HG03064 (cell line): ENCODE data around the gene SLC44A1.
A peak's percentile ranks its signal among the peaks of the same experiment; 100 is the strongest.
"Not testable (repeated sequence)": the region's sequence is repeated elsewhere in the genome, so short reads cannot be mapped to it uniquely, and the experiment has no call there.

Source experiments
- ATAC-seq: cut with Tn5 transposase; IDR thresholded peaks from one replicate; pipeline ENCODE4 v1.9.1; 2021; ENCODE audit warnings: low read depth; ENCODE audit not compliant: unreplicated experiment

SLC44A1 gene

DNA sequence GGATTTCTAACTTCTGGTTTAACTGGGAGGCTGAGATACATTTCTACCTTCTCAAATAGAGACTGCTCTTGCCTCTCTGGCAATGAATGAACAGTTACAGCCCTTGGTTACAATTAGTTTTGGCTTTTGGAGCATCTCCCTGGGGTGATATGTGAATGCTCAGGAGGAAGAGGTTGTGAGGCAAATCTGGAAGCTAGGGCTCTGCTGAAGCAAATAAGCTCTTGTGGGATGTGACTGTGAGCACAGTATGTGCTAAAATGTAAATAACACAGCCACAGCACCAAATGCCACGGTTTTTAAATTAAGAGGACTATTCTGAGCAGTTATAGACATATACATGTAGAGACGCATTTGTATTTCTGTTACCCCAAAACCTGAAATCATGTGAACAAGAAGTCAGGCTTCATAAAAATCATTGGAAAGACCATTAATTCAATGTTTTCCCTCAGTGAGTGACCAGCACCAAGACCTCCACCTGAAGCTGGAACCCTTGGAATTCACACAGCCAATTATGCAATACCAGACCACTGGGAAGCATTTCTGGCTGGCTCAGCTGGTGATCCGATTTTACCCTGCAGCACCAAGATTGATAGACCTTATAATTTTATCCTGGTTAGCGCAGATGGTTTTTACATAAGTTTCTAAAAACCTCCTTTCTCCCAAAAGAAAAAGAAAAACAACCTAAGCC lies 3.0 kb upstream of the SLC44A1 start:
- ATAC-seq, result no peak

DNA sequence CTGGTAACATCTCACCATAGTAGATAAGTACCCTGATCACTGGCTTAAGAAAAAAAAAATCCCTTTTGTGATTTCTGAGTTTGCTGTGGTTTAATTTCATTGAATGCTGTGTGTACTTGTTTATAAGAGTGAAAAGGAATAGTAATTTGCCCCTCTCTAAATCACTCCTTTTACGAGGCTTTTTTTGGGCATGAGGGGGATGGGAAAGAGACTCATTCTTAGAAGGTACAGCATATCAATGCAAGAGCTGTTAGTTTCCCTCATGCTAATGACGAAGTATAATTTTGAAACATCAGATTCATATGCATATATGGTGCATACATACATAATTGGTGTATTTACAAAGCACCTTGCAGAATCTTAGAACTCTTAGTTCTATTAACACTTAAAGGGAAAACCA lies 2.4 kb upstream of the SLC44A1 start:
- ATAC-seq, result no peak

DNA sequence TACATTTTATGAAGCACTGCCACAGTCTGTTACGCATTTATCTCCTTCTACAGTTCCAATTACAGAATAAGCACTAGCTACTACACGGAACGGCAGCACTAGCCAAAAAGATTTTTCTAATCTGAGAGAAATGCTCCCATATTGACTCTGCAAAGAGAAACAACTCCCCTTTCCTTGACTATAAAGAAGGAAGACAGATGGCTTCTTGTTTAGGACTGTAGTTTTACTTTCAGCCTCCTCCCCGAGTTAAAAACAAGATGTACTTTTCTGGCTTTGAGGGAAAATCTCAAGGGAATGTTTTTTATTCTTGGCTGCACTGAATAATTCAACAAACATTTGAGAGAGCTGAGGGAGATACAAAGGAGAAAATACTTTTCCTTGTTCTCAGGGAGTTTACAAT lies 1.9 kb upstream of the SLC44A1 start:
- ATAC-seq, result no peak

DNA sequence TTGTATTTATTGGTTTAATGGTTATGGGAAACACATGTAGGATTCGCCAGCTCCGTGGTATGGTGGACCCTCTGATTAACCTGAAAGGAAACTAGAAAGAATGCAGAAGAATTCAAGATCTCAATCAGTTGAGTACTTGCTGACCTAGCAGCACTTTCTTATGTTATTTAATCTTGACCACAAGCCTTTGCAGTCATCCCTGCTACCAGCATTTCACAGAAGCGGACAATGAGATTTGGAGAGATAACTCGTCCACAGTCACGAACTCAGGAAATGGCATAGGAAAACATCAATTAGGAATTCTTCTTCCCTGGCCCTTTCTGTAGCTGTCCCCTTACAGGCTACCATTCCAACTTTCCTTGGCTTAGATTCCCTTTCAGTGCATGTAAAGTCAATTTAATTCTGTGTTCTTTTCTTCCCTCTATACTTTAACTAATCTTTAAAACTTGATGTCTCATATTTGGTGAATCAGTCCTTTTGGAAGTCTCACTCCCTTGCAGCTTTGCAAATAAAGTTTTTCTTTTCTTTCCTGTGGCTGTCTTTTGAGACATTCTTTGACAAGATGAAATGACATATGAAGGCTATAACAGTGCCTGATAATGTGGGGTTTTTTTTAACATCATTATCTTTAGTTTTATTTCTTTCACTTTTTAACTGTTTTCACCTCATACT lies 1.3 kb upstream of the SLC44A1 start:
- no peak for ATAC-seq

DNA sequence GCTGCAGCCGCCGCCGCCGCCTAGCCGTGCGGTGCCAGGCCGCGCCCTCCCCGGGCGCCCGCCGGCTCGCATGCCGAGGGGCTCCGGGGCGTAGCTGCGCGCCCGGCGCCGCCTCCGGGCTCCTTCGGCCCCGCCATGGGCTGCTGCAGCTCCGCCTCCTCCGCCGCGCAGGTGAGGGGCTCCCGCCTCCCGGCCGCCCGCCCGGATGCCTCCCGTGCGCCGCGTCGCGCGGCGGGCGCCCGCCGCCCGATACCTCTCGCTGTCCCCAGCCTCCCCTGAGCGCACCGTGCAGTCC lies 230 bp downstream of the SLC44A1 start:
- ATAC-seq, result peak; percentile 54

DNA sequence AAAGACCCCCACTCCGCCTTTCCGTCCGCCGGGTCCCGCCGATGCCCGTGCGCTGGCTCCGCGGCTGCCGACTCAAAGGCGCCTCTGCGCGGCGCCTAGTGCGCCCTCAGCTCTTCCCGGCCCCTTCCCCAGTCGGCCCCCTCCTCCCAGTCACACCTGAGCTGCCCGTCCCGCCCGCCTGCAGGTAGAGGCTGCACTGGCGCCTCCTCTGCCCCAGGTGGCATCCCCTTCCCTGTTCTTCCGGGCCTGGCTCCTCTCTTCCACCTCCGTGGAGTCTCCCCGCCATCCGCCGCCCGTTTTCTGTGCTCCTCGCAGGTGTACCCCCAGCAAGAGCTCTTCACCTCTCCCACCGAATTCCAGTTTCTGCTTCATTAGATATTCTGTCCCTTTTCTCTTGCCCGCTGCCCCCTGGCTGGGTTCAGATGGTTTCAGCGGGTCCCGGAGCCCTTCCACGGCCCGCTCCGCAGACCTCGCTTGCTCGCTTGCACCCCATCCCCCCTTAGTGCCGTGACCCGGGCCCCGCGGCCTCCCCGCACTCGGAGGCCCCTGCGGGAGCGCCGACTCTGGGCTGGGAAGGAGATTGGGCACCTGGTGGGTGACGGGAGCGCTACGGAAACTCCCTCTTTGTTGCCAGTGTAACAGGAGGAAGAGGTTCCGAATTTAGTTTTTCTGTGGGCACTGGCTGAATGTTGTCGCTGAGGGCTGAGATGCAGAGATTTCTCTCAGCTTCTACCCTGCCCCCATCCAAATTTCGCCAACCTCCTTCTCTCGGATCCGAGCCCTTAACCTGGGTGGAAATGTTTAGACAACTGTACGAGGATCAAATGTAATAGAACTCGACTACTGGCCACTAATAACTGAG lies 809 bp downstream of the SLC44A1 start:
- ATAC-seq, result peak; percentile 14

DNA sequence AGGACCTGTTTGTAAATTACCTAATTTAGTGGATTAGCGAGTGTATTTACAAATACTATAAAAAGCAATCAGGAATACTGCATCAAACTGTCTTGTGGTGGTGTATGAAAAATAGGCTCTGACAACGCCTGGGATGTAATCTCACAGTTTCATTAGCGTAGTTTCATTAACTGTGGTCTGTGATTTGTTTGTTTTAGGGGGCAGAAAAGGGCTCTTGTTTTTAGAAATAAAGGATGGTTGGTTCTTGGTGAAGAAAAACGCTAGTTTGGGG lies 1.4 kb downstream of the SLC44A1 start:
- no peak for ATAC-seq

DNA sequence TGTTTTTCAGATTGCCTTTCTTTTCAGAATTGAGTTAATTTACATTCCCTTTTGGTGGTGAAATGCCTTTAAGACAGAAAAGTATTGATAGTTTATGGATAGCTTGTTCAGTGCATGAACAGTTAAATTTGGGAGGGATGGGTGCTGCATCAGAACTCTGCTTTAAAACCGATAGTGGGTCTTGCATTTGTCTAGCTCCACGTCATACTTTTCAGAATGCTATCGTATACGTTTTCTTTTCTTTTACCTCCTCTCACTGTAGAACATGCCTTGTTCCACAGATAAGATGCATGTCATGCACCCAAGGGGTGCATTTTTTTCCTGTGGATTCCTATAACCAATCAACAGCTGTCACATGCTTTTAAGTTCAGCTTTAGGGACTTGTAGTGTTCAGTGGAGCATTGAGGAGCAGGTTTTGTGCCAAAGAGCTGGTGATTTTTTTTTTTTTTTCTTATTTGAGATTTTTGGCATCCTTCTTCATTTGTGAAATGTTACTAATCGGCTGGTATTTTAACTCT lies 2.3 kb downstream of the SLC44A1 start:
- no peak for ATAC-seq

DNA sequence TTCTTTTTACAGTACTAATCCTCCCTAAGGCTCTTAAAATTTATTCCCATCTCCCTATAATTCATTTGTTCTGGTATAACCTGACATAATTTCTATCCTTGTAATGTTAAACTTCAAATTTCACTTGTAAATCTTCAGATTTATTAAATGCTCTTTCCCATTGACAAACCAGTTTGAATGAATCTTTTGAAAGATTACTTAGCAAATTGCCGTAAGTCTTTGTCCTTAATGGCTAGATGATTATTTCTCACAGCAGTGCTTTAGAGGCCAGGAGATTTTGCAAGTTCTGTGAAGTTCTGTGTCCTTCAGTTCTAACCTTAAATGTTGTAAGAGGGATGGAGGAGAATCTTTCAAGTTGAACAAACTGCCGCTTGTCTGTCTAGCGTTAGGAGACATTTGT lies 4.2 kb downstream of the SLC44A1 start:
- no peak for ATAC-seq

DNA sequence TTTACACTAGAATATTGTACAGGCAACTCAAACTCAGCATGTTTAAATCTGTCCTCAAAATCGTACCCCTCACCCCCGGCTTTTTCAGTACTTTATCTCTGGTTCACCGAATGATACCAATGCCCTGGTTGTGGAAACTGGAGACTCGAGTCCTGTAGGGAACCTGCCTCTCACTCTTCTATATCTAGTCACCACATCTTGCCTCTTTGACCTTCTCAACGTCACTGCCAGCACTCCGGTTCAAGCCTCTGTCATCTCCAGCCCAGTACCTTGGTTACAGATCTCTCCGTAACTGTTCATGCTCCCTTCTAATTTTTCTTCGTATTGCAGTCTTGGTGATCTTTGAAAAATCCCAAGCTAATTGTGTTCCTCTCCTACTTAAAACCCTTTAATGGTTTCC lies 6.7 kb downstream of the SLC44A1 start:
- no peak for ATAC-seq

DNA sequence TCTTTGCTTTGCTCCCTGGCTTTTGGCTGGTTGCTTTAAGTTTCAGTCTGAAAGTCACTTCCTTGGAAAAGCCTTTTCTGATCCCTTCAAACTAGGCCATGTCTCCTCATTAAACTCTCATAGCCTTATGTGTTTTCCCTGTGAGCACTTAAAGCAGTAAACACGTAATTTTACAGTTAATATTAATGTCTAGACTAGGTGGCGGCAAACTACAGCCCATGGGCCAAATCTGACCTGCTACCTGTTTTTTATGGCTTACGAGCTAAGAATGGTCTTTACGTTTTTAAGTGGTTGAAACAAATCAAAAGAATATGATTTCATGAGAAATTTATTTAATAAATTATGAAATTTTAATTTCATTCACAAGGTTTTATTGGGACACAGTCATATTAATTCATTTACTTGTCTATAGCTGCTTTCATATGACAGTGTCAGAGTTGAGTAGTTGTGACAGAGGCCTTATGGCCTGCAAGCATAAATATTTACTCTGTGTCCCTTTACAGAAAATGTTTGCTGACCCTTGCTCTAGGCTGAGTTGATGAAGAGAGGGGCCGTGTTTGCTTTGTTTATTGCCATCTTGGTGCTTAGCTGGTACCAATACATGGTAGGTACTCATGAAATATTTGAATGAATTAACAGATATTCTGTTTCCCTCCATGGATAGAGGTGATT lies 7.4 kb downstream of the SLC44A1 start:
- no peak for ATAC-seq

DNA sequence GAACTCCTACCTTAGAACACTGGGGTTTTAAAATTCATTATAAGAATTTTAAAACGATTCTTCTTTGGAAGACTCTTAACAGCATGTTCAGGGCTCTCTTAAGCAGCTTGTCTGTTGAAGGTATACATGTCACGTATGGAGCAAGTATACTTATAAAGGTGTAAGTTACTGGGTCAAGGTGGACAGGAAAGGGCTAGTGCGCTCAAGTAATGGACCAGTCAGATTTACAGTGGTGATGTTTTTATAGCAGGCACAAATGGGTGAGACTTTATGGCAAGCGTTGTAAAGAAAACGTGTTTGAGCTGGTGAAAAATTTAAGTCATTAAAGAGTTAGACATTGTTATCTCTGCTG lies 7.9 kb downstream of the SLC44A1 start:
- ATAC-seq, result no peak

DNA sequence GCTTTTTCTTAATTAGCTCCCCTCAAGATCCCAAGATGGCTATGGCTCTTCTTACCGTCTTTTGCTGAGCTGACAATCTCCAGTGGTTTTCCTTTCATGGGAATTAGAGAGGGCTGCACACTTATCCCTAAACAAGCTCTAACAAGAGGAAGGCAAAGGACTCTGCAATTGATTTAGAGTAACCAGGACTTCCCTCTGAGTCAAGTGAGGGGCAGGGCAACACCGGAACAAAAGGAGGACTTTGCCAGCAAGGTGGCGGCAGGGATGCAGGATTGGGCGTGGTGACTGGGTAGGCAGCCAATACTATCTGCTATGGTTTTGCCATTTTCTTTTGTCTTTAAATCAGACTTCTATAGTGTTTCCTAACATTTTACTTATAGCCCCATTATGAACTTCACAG lies 9.8 kb downstream of the SLC44A1 start:
- no peak for ATAC-seq

DNA sequence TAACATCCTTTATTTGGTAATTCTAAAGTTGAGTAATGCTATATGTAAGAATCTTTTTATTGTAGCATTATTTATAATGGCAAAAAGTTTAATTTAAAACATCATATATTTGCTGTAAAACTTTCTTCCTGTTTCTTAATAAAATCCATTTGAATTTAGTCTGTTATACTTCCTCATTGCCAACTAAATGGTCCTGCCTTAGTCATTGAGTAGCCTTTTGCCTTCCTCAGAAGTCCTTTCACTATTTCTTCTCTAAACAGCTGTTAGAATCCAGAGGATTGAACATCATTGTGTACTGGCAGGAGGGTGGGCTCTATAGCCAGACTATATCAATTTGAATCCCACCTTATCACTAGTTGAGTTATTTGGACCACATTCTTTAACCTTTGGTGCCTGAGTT lies 11.0 kb downstream of the SLC44A1 start:
- ATAC-seq, result no peak

DNA sequence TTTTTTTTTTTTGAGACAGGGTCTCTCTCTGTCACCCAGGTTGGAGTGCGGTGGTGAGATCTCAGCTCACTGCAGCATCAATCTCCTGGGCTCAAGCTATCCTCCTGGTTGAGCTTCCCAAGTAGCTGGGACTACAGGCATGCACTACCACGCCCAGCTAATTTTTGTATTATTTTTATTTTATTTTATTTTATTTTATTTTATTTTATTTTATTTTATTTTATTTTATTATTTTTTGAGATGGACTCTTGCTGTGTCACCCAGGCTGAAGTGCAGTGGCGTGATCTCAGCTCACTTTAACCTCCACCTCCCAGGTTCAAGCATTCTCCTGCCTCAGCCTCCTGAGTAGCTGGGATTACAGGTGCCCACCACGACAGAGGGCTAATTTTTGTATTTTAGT lies 12.1 kb downstream of the SLC44A1 start:
- not testable (repeated sequence) for ATAC-seq

DNA sequence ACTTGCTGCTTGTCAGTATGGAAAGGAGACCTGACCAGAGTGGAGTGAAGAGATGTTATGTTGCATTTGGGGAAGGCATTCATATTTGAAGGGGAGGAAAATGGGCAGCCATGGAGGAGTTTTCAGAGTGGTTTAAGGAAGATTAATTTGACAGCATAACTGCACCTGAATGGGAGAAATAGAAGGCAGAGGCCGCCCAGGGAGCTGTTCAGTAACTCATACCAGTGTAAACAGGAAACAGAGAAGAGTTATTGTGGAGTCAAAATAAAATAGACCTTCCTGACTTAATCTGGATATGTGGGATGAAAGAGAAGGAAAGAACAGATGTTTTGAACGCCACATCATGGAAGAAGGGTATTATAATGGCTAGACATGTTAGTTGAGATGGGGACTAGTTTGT lies 13.4 kb downstream of the SLC44A1 start:
- no peak for ATAC-seq

DNA sequence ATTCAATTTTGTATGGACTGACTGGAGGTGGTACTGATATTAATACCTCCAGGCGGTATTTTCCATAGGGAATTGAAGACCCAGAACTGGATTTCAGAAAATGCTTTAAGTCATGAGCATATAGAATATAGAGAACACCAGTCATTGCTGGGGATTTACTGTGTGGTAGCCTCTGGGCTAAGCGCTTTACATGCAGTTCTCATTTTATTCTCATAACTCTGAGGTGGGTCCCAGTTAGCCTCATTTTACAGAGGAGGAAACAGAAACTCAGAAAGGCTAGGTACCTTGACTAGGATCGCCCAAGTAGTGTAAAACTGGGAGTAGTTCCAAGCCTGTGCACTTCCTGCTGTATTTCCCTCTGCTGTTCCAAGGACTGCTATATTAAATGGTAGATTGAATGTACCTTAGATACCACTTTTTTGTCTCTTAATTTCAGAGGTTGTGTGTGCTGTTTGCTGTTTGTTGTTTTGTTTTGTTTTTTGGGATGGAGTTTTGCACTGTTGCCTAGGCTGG lies 13.8 kb downstream of the SLC44A1 start:
- peak; percentile 39 for ATAC-seq

DNA sequence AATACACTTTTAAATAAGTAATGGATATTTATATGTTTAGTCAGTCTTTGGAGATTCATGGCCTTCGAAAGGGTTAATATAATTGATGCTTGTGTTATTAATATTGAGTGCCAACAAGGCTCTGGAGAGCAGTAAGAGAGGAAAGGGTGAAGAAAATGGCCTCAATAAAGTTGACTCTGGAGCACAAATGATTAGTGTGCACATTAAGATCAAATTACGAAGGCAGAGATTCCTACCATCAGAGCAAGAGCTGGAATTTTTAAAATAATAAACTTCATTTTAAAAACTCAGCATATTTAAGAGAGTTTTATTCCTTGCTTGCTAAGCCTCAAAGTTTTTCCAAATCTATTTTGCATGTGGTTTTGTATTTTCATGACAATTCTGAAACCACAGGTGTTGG lies 14.8 kb downstream of the SLC44A1 start:
- no peak for ATAC-seq

DNA sequence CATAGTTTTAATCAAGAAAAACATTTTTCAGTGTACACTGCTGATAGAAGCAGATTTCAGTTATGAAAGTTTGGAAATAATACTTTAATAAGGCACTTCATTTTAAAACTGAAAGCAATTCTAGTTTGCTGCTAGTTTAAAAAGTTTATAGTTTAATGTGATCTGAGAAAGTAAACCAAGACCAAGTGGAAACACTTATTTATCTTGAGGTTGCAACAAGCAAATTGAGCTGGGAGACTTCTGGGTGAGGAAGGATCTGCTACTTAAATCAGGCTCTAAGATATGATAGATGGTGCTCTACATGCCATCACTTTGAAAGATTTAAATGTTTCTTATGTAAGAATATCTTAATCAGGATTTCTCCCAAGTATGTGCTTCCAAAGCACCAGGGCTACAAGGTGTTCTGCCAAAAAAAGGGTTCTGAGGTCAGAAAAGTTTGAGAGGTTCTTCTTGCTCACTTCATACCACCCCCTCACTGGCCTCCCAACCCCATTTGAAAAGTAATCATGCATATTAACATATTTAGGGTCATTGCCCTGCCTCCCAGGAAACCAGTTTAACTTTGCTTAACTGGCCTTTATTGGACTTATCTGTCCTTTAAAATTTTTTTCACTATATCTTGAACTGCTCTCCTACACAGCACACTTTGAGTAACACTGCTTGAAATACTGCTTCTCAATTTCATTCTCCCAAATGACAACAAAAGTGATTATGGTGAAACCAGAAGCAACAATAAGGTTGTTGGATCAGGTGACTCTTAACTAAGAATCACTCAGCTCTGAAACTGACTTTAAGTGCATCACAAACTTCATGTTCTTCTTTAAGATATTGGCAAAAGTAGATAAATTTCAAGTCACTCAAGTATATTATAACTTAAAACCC lies 15.5 kb downstream of the SLC44A1 start:
- ATAC-seq, result no peak

DNA sequence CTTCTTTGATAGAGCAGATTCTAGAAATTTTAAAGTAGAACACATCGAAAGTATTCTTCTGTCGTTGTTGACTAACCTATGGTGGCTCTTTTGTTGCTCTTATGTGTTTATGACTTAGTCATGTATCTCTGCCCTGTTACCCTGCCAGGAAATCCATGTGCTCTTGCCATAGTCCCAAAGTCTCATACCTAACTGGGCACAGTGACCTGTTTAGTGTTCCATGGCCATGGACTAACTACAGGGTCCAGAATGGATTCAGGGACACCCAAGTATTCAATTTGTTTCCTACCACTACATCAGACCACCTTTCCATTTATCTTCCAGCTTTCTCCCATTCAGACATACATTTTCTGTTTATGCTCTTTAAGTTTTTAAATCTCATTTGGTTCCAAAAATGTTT lies 18.0 kb downstream of the SLC44A1 start:
- ATAC-seq, result no peak
